ENCODE measurements around the gene IGFN1. TPM values are rescaled to one million over a fixed set of nuclear protein-coding genes. Genes with fewer than 3 reads are reported as not detected.

IGFN1 gene
- polyA plus RNA-seq, 1 of the 3 experiments (the other 2 are of a cell fraction), result 0.18 TPM

DNA sequence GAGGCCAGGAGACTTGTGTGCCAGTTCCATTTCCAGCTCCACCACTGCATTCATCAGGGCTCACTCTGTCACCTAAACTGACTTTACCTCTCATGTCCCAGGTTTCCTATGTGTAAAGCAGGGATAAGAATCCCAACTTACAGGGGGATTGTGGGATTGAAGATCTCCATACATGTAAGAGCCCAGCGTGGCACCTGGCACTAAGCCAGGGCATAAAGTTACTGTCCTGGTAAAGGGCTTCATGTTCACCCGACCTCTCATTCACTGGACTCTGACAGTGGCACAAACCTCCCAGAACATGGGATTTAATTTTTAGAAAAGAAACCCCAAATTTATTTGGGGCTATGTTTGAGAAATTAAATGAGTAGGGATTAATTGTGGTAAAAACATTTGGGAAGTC is 8.9 kb upstream of the IGFN1 start:
- H3K9me2 ChIP-seq, result no peaks in the 10 kb centered on the region
- H3K27me3 ChIP-seq (ENCODE audit: insufficient read depth), result no peaks in the 10 kb centered on the region
- ChIA-PET POLR2A (no interaction called here), CTCF (interaction anchor here (0.9 to 1.5 kb wide), 2 partner anchors 9 to 40 kb away, joined by 3 read pairs; no protein-coding TSS in a partner anchor)
- H3K4me2 ChIP-seq, result no peak overlapping the region
- H3K4me1 ChIP-seq (ENCODE audit: control insufficient read depth in 1 of 2, insufficient read depth in 2 of 2, low read depth in 1 of 2, low read length in 1 of 2), result peaks cover 10 to 16% of the 10 kb centered on the region in 2 experiments; a peak in 3 of 4 replicates
- no peaks in the 10 kb centered on the region for H3F3A ChIP-seq (replicated peaks; ENCODE audit: insufficient read depth)
- no peaks in the 10 kb centered on the region for H4K20me1 ChIP-seq (ENCODE audit: insufficient read depth)
- no peak overlapping the region for H3K4me3 ChIP-seq (ENCODE audit: low read depth in 2 of 2, low read length in 1 of 2)
- H3K9ac ChIP-seq, result no peak overlapping the region
- H3K79me2 ChIP-seq (ENCODE audit: insufficient read depth), result no peaks in the 10 kb centered on the region
- no peak overlapping the region for H3K27ac ChIP-seq (ENCODE audit: low read depth in 2 of 2, low read length in 1 of 2)
- WGBS (ENCODE audit: low lambda C conversion rate), result 57% methylated on average over 2 of the region's 2 CpGs
- H2AFZ ChIP-seq (ENCODE audit: low read depth), result no peak overlapping the region
- no peaks in the 10 kb centered on the region for H3K36me3 ChIP-seq (replicated peaks in 1 of 2; ENCODE audit: control insufficient read depth in 1 of 2, insufficient read depth in 2 of 2, low read length in 1 of 2)
- no peak for TF ChIP-seq EZH2phosphoT487 (IDR thresholded peaks at IDR 0.05; ENCODE audit: borderline replicate concordance, low read depth)
- TF ChIP-seq, protein P1, sequence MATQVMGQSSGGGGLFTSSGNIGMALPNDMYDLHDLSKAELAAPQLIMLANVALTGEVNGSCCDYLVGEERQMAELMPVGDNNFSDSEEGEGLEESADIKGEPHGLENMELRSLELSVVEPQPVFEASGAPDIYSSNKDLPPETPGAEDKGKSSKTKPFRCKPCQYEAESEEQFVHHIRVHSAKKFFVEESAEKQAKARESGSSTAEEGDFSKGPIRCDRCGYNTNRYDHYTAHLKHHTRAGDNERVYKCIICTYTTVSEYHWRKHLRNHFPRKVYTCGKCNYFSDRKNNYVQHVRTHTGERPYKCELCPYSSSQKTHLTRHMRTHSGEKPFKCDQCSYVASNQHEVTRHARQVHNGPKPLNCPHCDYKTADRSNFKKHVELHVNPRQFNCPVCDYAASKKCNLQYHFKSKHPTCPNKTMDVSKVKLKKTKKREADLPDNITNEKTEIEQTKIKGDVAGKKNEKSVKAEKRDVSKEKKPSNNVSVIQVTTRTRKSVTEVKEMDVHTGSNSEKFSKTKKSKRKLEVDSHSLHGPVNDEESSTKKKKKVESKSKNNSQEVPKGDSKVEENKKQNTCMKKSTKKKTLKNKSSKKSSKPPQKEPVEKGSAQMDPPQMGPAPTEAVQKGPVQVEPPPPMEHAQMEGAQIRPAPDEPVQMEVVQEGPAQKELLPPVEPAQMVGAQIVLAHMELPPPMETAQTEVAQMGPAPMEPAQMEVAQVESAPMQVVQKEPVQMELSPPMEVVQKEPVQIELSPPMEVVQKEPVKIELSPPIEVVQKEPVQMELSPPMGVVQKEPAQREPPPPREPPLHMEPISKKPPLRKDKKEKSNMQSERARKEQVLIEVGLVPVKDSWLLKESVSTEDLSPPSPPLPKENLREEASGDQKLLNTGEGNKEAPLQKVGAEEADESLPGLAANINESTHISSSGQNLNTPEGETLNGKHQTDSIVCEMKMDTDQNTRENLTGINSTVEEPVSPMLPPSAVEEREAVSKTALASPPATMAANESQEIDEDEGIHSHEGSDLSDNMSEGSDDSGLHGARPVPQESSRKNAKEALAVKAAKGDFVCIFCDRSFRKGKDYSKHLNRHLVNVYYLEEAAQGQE (IDR thresholded peaks at IDR 0.05; ENCODE audit: low read depth, low read length), result no peak
- no peak for TF ChIP-seq NRF1 (IDR thresholded peaks at IDR 0.05; ENCODE audit: low read depth, low read length)
- TF ChIP-seq, protein P2, sequence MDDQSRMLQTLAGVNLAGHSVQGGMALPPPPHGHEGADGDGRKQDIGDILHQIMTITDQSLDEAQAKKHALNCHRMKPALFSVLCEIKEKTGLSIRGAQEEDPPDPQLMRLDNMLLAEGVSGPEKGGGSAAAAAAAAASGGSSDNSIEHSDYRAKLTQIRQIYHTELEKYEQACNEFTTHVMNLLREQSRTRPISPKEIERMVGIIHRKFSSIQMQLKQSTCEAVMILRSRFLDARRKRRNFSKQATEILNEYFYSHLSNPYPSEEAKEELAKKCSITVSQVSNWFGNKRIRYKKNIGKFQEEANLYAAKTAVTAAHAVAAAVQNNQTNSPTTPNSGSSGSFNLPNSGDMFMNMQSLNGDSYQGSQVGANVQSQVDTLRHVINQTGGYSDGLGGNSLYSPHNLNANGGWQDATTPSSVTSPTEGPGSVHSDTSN (IDR thresholded peaks at IDR 0.05), result no peak
- no peak for TF ChIP-seq NFIC (IDR thresholded peaks at IDR 0.05; ENCODE audit: borderline replicate concordance)
- no peak for TF ChIP-seq FOXJ3 (CRISPR knock-in tag; IDR thresholded peaks at IDR 0.05)
- no peak for TF ChIP-seq TEAD4 (IDR thresholded peaks at IDR 0.05; ENCODE audit: borderline replicate concordance, insufficient read depth)
- no peak for TF ChIP-seq JUND (IDR thresholded peaks at IDR 0.05)
- TF ChIP-seq RCOR1 (IDR thresholded peaks at IDR 0.05; ENCODE audit: low read length), result no peak
- no peak for TF ChIP-seq YY1 (IDR thresholded peaks at IDR 0.05; ENCODE audit: low read depth)
- TF ChIP-seq EP300 (IDR thresholded peaks at IDR 0.05; ENCODE audit: borderline replicate concordance in 1 of 2, low read depth in 1 of 2, low read length in 1 of 2), result no peak
- no peak for TF ChIP-seq FOXM1 (IDR thresholded peaks at IDR 0.05; ENCODE audit: low read depth)
- no peak for TF ChIP-seq RAD21 (IDR thresholded peaks at IDR 0.05; ENCODE audit: low read length)
- no peak for TF ChIP-seq TAF1 (IDR thresholded peaks at IDR 0.05; ENCODE audit: borderline replicate concordance, low read depth, low read length)
- TF ChIP-seq, protein P3, sequence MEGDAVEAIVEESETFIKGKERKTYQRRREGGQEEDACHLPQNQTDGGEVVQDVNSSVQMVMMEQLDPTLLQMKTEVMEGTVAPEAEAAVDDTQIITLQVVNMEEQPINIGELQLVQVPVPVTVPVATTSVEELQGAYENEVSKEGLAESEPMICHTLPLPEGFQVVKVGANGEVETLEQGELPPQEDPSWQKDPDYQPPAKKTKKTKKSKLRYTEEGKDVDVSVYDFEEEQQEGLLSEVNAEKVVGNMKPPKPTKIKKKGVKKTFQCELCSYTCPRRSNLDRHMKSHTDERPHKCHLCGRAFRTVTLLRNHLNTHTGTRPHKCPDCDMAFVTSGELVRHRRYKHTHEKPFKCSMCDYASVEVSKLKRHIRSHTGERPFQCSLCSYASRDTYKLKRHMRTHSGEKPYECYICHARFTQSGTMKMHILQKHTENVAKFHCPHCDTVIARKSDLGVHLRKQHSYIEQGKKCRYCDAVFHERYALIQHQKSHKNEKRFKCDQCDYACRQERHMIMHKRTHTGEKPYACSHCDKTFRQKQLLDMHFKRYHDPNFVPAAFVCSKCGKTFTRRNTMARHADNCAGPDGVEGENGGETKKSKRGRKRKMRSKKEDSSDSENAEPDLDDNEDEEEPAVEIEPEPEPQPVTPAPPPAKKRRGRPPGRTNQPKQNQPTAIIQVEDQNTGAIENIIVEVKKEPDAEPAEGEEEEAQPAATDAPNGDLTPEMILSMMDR (IDR thresholded peaks at IDR 0.05), result no peak
- TF ChIP-seq GABPA (IDR thresholded peaks at IDR 0.05; ENCODE audit: low read depth), result no peak
- no peak for TF ChIP-seq SMC3 (IDR thresholded peaks at IDR 0.05; ENCODE audit: low read depth, low read length)
- no peak for TF ChIP-seq GATA2 (CRISPR knock-in tag; IDR thresholded peaks at IDR 0.05)
- no peak for TF ChIP-seq SIN3A (IDR thresholded peaks at IDR 0.05; ENCODE audit: borderline replicate concordance, low read depth, low read length)
- TF ChIP-seq FOSL2 (IDR thresholded peaks at IDR 0.05; ENCODE audit: borderline replicate concordance, low read depth), result no peak
- no peak for DNase-seq
- H3K9me3 ChIP-seq, result no peaks in the 10 kb centered on the region
